Measurements from ENCODE around the gene MAP2K5.

MAP2K5 gene

DNA sequence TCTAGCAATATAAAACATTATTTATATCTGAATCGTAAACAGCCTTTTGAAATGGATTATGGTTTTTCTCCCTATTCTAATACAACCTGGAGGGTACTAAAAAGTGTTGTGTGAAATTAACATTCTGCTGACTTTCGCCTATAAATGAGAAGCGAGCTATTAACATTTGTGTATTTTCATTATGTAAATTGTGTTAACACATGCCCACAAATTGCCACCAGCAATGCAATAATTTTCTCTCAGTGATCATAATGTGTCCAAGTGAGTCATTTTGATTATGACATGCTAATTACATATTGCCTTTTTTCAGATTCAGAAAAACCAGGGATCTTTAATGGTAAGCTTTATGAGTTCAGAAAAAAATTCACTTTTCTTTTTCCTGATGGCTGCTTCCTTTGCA, 205.4 kb downstream of the MAP2K5 start:
- Histone ChIP-seq H3K4ac (ENCODE audit: low read length) (no peak overlapping the region), H3K4me2 (ENCODE audit: insufficient read depth, low read length, poor library complexity, severe bottlenecking) (no peak overlapping the region), H2BK120ac (ENCODE audit: low read depth, low read length) (no peak overlapping the region), H3K18ac (ENCODE audit: low read length) (no peak overlapping the region), H2BK5ac (ENCODE audit: low read length) (no peak overlapping the region), H4K91ac (ENCODE audit: low read depth, low read length, poor library complexity) (no peak overlapping the region), H2AK5ac (ENCODE audit: low read depth, low read length) (no peak overlapping the region), H3K9me3 (replicated peaks in 1 of 2; ENCODE audit: control insufficient read depth in 2 of 2, insufficient read depth in 1 of 2, low read depth in 1 of 2, low read length in 2 of 2) (no peaks in the 10 kb centered on the region), H3K27me3 (ENCODE audit: control insufficient read depth in 3 of 3, insufficient read depth in 3 of 3, low read depth in 1 of 3, low read length in 3 of 3) (no peaks in the 10 kb centered on the region), H3K27ac (replicated peaks; ENCODE audit: low read length) (no peak overlapping the region), H2BK12ac (ENCODE audit: low read length) (no peak overlapping the region), H3K36me3 (replicated peaks in 1 of 2; ENCODE audit: control insufficient read depth in 2 of 2, insufficient read depth in 2 of 2, low read length in 2 of 2) (no peaks in the 10 kb centered on the region), H3K4me1 (ENCODE audit: control insufficient read depth in 2 of 2, insufficient read depth in 1 of 2, low read depth in 1 of 2, low read length in 2 of 2) (peaks cover 0 to 2% of the 10 kb centered on the region in 2 donors), H3K9ac (ENCODE audit: low read depth, low read length, poor library complexity) (no peak overlapping the region), H3K4me3 (ENCODE audit: low read length in 2 of 2) (no peak overlapping the region), H4K8ac (ENCODE audit: low read depth, low read length) (no peak overlapping the region), H3K79me1 (ENCODE audit: low read depth, low read length) (no peaks in the 10 kb centered on the region), H3K14ac (ENCODE audit: low read length) (no peak overlapping the region), H2BK15ac (ENCODE audit: low read length) (no peak overlapping the region), H2AFZ (ENCODE audit: low read length) (no peak overlapping the region), H3K23ac (ENCODE audit: low read depth, low read length, poor library complexity) (no peak overlapping the region)
- WGBS, 2 donors (ENCODE audit: extremely low coverage in 2 of 2, insufficient read length in 2 of 2, insufficient replicate concordance in 1 of 2): no CpG with 5 or more reads among the region's 3 CpGs
- DNase-seq (ENCODE audit: low spot score): no peak

DNA sequence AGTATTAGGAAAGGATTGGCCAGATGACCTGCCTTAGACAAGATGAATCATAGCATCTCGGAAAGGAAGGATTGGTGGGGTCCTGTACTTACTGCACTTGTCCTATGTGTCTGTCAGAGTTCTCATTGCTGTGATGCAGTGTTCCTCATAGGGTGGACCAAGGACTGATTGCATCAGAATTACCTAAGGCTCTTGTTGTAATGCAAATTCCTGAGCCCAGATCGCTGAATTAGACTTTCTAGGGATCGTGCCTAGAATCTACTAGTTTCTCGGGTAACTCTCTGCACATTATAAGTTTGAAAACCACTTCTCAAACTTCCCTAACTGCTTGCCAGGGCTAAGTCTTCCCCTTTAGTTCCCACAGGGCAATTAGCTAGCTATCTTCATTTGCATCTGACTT, 207.9 kb downstream of the MAP2K5 start:
- H4K91ac ChIP-seq (ENCODE audit: low read depth, low read length, poor library complexity): no peak overlapping the region
- WGBS, 2 donors (ENCODE audit: extremely low coverage in 2 of 2, insufficient read length in 2 of 2, insufficient replicate concordance in 1 of 2): no CpG with 5 or more reads among the region's 4 CpGs
- no peak overlapping the region for H2BK5ac ChIP-seq (ENCODE audit: low read length)
- no peak overlapping the region for H3K23ac ChIP-seq (ENCODE audit: low read depth, low read length, poor library complexity)
- H2BK120ac ChIP-seq (ENCODE audit: low read depth, low read length): no peak overlapping the region
- H3K4me2 ChIP-seq (ENCODE audit: insufficient read depth, low read length, poor library complexity, severe bottlenecking): no peak overlapping the region
- H2AK5ac ChIP-seq (ENCODE audit: low read depth, low read length): no peak overlapping the region
- no peak overlapping the region for H2BK12ac ChIP-seq (ENCODE audit: low read length)
- no peak overlapping the region for H3K4ac ChIP-seq (ENCODE audit: low read length)
- no peak overlapping the region for H3K9ac ChIP-seq (ENCODE audit: low read depth, low read length, poor library complexity)
- no peak overlapping the region for H2AFZ ChIP-seq (ENCODE audit: low read length)
- H3K36me3 ChIP-seq (replicated peaks in 1 of 2; ENCODE audit: control insufficient read depth in 2 of 2, insufficient read depth in 2 of 2, low read length in 2 of 2): no peaks in the 10 kb centered on the region
- no peak overlapping the region for H2BK15ac ChIP-seq (ENCODE audit: low read length)
- no peak overlapping the region for H3K14ac ChIP-seq (ENCODE audit: low read length)
- DNase-seq (ENCODE audit: low spot score): no peak
- no peak overlapping the region for H3K18ac ChIP-seq (ENCODE audit: low read length)
- peaks cover 0 to 2% of the 10 kb centered on the region in 2 donors for H3K4me1 ChIP-seq (ENCODE audit: control insufficient read depth in 2 of 2, insufficient read depth in 1 of 2, low read depth in 1 of 2, low read length in 2 of 2)
- H3K27me3 ChIP-seq (ENCODE audit: control insufficient read depth in 3 of 3, insufficient read depth in 3 of 3, low read depth in 1 of 3, low read length in 3 of 3): no peaks in the 10 kb centered on the region
- H4K8ac ChIP-seq (ENCODE audit: low read depth, low read length): no peak overlapping the region
- H3K4me3 ChIP-seq (ENCODE audit: low read length in 2 of 2): no peak overlapping the region
- H3K79me1 ChIP-seq (ENCODE audit: low read depth, low read length): no peaks in the 10 kb centered on the region
- H3K27ac ChIP-seq (replicated peaks; ENCODE audit: low read length): no peak overlapping the region
- no peaks in the 10 kb centered on the region for H3K9me3 ChIP-seq (replicated peaks in 1 of 2; ENCODE audit: control insufficient read depth in 2 of 2, insufficient read depth in 1 of 2, low read depth in 1 of 2, low read length in 2 of 2)

DNA sequence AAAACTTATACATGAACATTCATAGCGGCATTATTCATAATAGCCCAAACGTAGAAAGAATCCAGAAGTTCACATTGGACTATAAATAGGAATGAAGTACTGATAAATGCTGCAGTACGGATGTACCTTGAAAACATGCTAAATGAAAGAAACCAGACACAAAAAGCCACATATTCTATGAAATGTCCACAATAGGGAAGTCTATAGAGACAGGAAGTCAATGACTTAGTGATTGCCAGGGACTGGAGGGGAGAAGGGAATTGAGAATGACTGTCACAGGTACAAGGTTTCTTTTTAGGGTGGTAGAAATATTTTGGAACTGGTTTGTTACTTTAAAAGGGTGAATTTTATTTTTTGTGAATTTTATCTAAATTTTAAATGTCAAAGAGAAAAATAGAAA, 211.4 kb downstream of the MAP2K5 start:
- Histone ChIP-seq H2BK120ac (ENCODE audit: low read depth, low read length) (no peak overlapping the region), H3K27me3 (ENCODE audit: control insufficient read depth in 3 of 3, insufficient read depth in 3 of 3, low read depth in 1 of 3, low read length in 3 of 3) (no peaks in the 10 kb centered on the region), H2AK5ac (ENCODE audit: low read depth, low read length) (no peak overlapping the region), H4K91ac (ENCODE audit: low read depth, low read length, poor library complexity) (no peak overlapping the region), H3K18ac (ENCODE audit: low read length) (no peak overlapping the region), H3K23ac (ENCODE audit: low read depth, low read length, poor library complexity) (no peak overlapping the region), H2AFZ (ENCODE audit: low read length) (no peak overlapping the region), H3K79me1 (ENCODE audit: low read depth, low read length) (no peaks in the 10 kb centered on the region), H3K4me2 (ENCODE audit: insufficient read depth, low read length, poor library complexity, severe bottlenecking) (no peak overlapping the region), H3K4me1 (ENCODE audit: control insufficient read depth in 2 of 2, insufficient read depth in 1 of 2, low read depth in 1 of 2, low read length in 2 of 2) (peaks cover 0 to 10% of the 10 kb centered on the region in 2 donors), H4K8ac (ENCODE audit: low read depth, low read length) (no peak overlapping the region), H3K4me3 (ENCODE audit: low read length in 2 of 2) (no peak overlapping the region), H2BK12ac (ENCODE audit: low read length) (no peak overlapping the region), H2BK15ac (ENCODE audit: low read length) (no peak overlapping the region), H3K14ac (ENCODE audit: low read length) (no peak overlapping the region), H3K9me3 (replicated peaks in 1 of 2; ENCODE audit: control insufficient read depth in 2 of 2, insufficient read depth in 1 of 2, low read depth in 1 of 2, low read length in 2 of 2) (no peaks in the 10 kb centered on the region), H3K27ac (replicated peaks; ENCODE audit: low read length) (no peak overlapping the region), H3K36me3 (replicated peaks in 1 of 2; ENCODE audit: control insufficient read depth in 2 of 2, insufficient read depth in 2 of 2, low read length in 2 of 2) (no peaks in the 10 kb centered on the region), H2BK5ac (ENCODE audit: low read length) (no peak overlapping the region), H3K9ac (ENCODE audit: low read depth, low read length, poor library complexity) (no peak overlapping the region), H3K4ac (ENCODE audit: low read length) (no peak overlapping the region)
- DNase-seq (ENCODE audit: low spot score): no peak
- no CpG with 5 or more reads among the region's 3 CpGs for WGBS, 2 donors (ENCODE audit: extremely low coverage in 2 of 2, insufficient read length in 2 of 2, insufficient replicate concordance in 1 of 2)

DNA sequence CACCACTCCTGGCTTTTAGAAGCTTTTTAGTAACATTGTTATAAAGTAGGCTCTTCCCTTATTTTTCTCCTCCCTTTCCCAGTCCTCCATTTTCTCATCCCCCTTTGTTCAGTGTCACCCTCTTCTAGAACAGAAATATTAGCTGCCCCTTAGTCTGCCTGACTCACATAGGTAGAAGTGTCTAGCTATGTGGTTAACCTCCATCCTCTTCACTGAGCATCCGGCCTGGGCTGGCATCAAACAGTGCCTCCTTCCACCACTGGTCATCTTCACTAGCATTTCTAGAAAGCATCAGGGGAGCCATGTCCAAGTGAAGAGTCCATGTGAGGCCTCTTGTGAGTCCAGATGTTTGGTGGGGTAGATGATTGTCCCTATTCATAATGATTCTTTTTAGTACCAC, 212.8 kb downstream of the MAP2K5 start:
- no peak overlapping the region for H2BK15ac ChIP-seq (ENCODE audit: low read length)
- no peaks in the 10 kb centered on the region for H3K27me3 ChIP-seq (ENCODE audit: control insufficient read depth in 3 of 3, insufficient read depth in 3 of 3, low read depth in 1 of 3, low read length in 3 of 3)
- no peaks in the 10 kb centered on the region for H3K79me1 ChIP-seq (ENCODE audit: low read depth, low read length)
- H2AK5ac ChIP-seq (ENCODE audit: low read depth, low read length): no peak overlapping the region
- no peak overlapping the region for H3K4me3 ChIP-seq (ENCODE audit: low read length in 2 of 2)
- no peak overlapping the region for H3K18ac ChIP-seq (ENCODE audit: low read length)
- H3K4ac ChIP-seq (ENCODE audit: low read length): no peak overlapping the region
- no peak for DNase-seq (ENCODE audit: low spot score)
- no peak overlapping the region for H2BK5ac ChIP-seq (ENCODE audit: low read length)
- no CpG with 5 or more reads among the region's 1 CpG for WGBS, 2 donors (ENCODE audit: extremely low coverage in 2 of 2, insufficient read length in 2 of 2, insufficient replicate concordance in 1 of 2)
- no peak overlapping the region for H3K4me2 ChIP-seq (ENCODE audit: insufficient read depth, low read length, poor library complexity, severe bottlenecking)
- H4K8ac ChIP-seq (ENCODE audit: low read depth, low read length): no peak overlapping the region
- H3K14ac ChIP-seq (ENCODE audit: low read length): no peak overlapping the region
- no peak overlapping the region for H2BK12ac ChIP-seq (ENCODE audit: low read length)
- H3K9me3 ChIP-seq (replicated peaks in 1 of 2; ENCODE audit: control insufficient read depth in 2 of 2, insufficient read depth in 1 of 2, low read depth in 1 of 2, low read length in 2 of 2): no peaks in the 10 kb centered on the region
- H3K27ac ChIP-seq (replicated peaks; ENCODE audit: low read length): no peak overlapping the region
- no peak overlapping the region for H2BK120ac ChIP-seq (ENCODE audit: low read depth, low read length)
- H4K91ac ChIP-seq (ENCODE audit: low read depth, low read length, poor library complexity): no peak overlapping the region
- no peak overlapping the region for H3K23ac ChIP-seq (ENCODE audit: low read depth, low read length, poor library complexity)
- no peak overlapping the region for H3K9ac ChIP-seq (ENCODE audit: low read depth, low read length, poor library complexity)
- H3K36me3 ChIP-seq (replicated peaks in 1 of 2; ENCODE audit: control insufficient read depth in 2 of 2, insufficient read depth in 2 of 2, low read length in 2 of 2): no peaks in the 10 kb centered on the region
- no peak overlapping the region for H2AFZ ChIP-seq (ENCODE audit: low read length)
- H3K4me1 ChIP-seq (ENCODE audit: control insufficient read depth in 2 of 2, insufficient read depth in 1 of 2, low read depth in 1 of 2, low read length in 2 of 2): peaks cover 0 to 11% of the 10 kb centered on the region in 2 donors

Data from neuronal stem cell (in vitro differentiated cells).